ENCODE measurements around the gene NLRX1.

GRCh38 chr11:119204066-119204465 is 35.5 kb downstream of the NLRX1 start:
- no peak for TF ChIP-seq JUNB (IDR thresholded peaks at IDR 0.05)
- TF ChIP-seq POLR2A (IDR thresholded peaks at IDR 0.05; ENCODE audit: low read depth, low read length) = no peak
- no peak for TF ChIP-seq CTCF (IDR thresholded peaks at IDR 0.05 in 2 of 3, conservative IDR thresholded peaks at IDR 0.05 in 1 of 3; ENCODE audit: control insufficient read depth in 2 of 3, extremely low read depth in 1 of 3, insufficient read depth in 1 of 3, low read depth in 3 of 3, low read length in 3 of 3)

Measured in GM12878 (cell line).